Stimulated activated CD8-positive, alpha-beta memory T cell treated with anti-CD3 and anti-CD28 coated beads, Interleukin-12 subunit alpha, Interleukin-12 subunit beta, amount 100 ng/mL, for 24 hours (primary cell): ENCODE data around the gene GET4.
"Not testable (repeated sequence)": the region's sequence is repeated elsewhere in the genome, so short reads cannot be mapped to it uniquely, and the experiment has no call there.

ENCODE experiments used
- DNase-seq: peaks from one replicate; pipeline ENCODE4 v3.0.0-alpha.2; 2020; ENCODE audit errors: extremely low read depth

The GET4 gene

GRCh38 chr7:914521-915194 is 38.3 kb downstream of the GET4 start:
- DNase-seq: no peak

- no peak for DNase-seq
These were observed 39.2 kb downstream of the GET4 start for GRCh38 chr7:915291-916218.

DNA sequence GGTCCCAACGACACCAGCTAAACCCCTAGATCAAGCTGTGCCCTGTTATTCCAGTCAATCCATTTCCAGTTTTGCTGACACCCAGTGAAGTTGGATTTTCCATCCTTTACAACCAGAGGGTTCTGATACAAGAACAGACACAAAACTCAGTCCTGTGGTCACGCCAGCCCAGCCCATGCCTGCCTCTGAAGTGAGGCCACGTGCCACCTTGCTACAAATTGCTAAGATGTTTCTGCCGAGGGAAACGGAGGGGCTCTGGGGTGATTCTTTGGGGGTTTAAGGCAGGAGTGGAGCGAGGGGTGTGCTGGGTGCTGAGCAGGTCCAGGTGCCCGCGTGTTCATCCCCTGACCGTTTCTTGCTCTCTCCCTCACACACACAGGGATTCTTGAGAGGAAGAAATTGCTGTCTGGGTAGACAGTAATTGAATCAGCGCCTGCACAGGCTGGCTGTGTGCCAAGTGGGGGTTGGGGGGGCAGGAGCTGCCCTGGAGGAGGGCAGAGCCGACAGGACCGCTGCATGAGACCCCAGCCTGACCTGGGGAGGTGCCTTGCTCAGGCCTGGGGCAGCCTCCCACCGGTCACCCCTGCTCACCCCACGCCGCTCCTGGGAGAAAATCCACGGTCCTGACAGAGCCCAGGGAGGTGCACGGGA is 40.1 kb downstream of the GET4 start:
- no peak for DNase-seq

DNA sequence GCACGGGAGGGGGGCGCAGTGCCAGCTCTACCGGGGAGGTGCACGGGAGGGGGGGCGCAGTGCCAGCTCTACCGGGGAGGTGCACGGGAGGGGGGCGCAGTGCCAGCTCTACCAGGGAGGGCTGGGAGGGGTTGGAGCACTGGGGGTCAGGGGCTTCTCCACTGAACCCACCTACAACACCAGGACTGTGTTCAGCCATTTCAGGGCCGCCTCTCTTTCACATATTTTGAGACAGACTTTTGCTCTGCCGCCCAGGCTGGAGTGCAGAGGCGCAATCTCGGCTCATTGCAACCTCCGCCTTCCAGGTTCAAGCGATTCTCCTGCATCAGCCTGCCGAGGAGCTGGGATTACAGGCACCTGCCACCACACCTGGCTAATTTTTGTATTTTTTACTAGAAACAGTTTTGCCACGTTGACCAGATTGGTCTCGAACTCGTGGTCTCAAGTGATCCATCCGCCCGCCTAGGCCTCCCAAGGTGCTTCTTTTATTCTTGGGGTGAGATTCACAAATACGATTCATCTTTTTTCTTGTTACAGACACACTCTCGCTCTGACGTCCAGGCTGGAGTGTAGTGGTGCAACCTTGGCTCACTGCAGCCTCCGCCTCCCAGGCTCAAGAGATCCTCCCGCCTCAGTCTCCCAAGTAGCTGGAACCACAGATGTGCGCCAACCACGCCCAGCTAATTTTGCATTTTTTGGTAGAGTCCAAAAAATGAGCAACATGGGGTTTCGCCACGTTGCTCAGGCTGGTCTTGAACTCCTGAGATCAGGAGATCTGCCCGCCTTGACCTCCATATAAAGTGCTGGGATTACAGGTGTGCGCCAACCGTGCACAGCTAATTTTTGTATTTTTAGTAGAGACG is 41.1 kb downstream of the GET4 start:
- DNase-seq: no peak

DNA sequence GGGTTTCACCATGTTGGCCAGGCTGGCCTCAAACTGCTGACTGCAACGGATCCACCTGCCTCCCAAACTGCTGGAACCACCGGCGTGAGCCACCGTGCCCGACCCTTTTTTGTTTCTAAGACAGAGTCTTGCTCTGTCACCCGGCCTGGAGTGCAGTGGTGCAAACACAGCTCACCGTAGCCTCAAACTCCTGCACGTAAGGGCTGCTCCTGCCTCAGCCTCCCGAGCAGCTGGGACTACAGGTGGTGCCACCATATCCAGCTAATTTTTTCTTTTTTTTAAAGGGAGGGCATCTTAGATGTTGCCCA is 41.7 kb downstream of the GET4 start:
- DNase-seq: no peak

GRCh38 chr7:918441-919113 is 42.2 kb downstream of the GET4 start:
- DNase-seq: no peak

DNA sequence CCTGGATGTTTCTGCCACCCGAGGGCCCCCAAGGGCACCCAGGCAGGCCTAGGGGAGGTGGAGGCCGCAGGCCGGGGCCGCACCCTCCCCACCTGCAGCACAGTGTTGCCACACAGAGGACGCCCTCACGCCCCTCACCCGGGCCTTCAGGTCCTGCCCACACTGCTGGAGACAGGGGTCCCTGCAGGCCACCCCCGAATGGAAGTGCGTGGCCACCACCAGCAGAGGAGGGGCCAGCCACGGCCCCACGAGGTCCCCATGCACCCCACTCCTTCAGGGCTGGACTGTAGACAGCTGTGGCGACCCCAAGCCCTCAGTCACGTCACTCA is 42.7 kb downstream of the GET4 start:
- DNase-seq: no peak

DNA sequence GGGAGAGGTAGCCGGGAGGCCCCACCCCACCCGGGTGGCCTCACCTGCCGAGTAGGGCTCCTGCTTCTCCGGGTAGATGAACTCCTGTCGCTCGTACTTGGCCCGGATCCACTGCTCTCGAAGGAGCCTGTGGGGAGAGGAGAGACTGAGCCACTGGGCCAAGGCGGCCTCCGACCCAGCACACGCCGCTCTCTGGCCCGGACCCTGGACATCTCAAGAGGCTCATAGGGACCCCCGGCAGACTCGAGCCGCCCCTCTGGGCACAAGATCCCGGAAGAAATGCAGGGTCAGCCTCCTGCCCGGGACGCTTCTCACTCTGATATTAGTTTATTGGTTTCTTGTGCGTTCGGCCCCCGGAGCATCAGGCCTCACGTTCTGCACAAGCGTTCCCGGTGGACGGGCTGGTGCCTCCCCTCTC is 43.6 kb downstream of the GET4 start:
- DNase-seq: no peak

- no peak for DNase-seq
These were observed 44.2 kb downstream of the GET4 start for GRCh38 chr7:920351-921070.

GRCh38 chr7:921071-921461 is 44.7 kb downstream of the GET4 start:
- no peak for DNase-seq

- no peak for DNase-seq
These were observed 45.4 kb downstream of the GET4 start for GRCh38 chr7:921581-922333.

DNA sequence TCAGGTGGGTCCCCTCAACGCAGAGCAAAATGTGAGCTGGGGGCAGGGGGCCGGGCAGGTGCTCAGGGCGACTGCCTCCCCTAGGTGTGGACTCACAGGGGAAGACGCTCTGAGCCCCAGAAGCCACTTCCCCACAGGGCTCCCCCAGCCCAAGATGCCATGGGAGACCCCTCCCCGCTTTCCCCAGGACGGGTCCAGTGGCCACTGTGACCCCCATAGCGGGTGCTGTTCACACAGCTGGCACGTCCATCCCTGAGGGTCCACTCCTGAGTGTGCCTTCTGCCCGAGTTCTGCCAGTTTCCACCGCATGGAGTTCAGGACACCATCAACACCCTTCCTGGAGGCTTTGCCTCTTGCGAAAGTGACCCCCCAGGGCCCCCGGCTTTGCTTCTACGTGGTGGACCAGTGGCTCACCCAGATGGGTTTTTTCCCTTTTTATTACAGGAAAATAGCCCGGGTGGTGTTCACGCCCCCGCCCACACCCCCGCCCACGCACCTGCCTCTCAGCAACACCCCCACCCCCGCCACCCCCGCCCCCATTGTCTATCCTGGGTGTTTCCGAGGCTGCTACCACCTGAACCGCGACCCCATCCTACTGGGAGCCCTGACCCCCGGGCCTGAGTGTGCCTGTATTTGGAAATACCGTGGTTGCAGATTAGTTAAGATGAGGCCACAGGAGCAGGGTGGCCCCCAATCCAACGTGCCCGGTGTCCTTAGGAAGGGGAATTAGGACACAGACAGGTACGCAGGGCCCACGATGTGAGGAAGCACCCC is 46.2 kb downstream of the GET4 start:
- DNase-seq: no peak

- DNase-seq: peak; percentile 86
These were observed 47.0 kb downstream of the GET4 start for GRCh38 chr7:923108-924041.

- DNase-seq: not testable (repeated sequence)
These were observed 47.7 kb downstream of the GET4 start for GRCh38 chr7:924042-924441.

DNA sequence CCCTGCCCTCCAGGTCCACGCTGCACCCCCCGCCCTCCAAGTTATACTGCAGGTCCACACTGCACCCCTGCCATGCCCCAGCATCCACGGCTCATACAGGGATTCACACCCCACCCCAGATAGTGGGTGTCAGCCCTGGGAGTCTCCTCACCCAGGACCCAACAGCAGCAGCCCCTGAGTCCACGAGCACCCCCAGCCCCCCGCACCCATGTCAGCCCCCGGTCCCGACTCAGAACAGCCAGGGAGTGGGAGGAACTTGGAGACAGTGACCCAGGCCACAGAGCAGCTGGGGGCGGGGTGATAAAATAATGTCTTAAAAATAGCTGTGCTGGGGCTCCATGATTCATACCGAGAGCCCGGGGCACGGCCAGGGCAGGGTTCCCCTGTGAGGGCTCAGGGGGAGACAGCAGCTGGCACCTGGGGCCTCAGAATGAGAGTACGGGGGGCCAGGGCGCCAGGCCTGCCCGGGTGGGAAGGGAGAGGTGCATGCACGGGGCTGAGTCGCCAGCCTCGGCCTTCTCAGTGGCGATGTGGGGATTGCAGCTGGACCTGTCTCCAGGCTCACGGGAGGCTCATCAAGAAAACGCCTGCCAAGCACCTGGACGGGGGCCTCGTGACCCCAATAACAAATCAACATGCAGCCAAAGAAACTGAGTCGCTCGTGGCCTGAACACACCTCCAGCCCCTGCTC is 48.3 kb downstream of the GET4 start:
- peak; percentile 60 for DNase-seq

DNA sequence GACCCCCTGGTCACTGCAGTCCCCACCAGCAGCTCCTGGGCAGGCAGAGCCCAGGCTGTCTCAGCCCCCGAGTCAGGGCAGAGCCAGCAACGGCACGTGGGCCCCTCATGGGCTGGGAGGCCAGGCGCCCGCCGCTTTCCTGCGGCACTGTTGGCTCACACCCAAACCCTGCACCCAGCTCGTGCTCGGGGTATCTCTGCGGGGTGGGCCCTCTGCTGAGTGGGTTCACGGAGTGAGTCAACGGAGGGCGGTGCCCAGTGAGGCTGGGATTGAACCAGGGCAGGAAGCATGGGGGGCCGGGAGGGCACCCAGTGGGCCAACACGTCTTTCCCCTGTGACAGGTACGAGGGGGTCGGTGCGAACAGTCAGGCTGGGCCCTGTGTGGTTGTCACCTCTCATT is 49.2 kb downstream of the GET4 start:
- peak; percentile 63 for DNase-seq
